HepG2 (cell line): ENCODE data around the gene YTHDF1. TPM values are rescaled to one million over a fixed set of nuclear protein-coding genes. Genes with fewer than 3 reads are reported as not detected.
A peak's percentile ranks its signal among the peaks of the same experiment; 100 is the strongest.

Experiments used
- CBX1 ChIP-seq: IDR thresholded peaks from one replicate; pipeline ENCODE4 v1.6.1; 2016; ENCODE audit warnings: antibody characterized with exemption, low read depth
- PHF21A ChIP-seq: sonication (generic); formaldehyde crosslinking; IDR thresholded peaks from 2 replicates; pipeline ENCODE4 v1.5.0; 2020; ENCODE audit warnings: mild to moderate bottlenecking, missing genetic modification reagents
- PHF5A ChIP-seq: IDR thresholded peaks from one replicate; pipeline ENCODE4 v1.6.1; 2018; ENCODE audit warnings: low read depth, missing genetic modification reagents; ENCODE audit not compliant: unreplicated experiment
- PITX1 ChIP-seq: sonication (generic); formaldehyde crosslinking; IDR thresholded peaks from 2 replicates; pipeline ENCODE4 v1.5.1; 2020; ENCODE audit warnings: mild to moderate bottlenecking, missing genetic modification reagents
- SP4 ChIP-seq: sonication (generic); formaldehyde crosslinking; IDR thresholded peaks from 2 replicates; pipeline ENCODE4 v1.8.1; 2023; ENCODE audit warnings: mild to moderate bottlenecking, missing genetic modification reagents
- SPEN ChIP-seq: sonication (generic); formaldehyde crosslinking; IDR thresholded peaks from 2 replicates; pipeline ENCODE4 v1.5.1; 2020; ENCODE audit warnings: low read depth, mild to moderate bottlenecking, missing genetic modification reagents
- TOE1 ChIP-seq: sonication (generic); formaldehyde crosslinking; IDR thresholded peaks from 2 replicates; pipeline ENCODE4 v1.4.0; 2020; ENCODE audit warnings: mild to moderate bottlenecking, missing genetic modification reagents
- XRCC5 ChIP-seq: fragments of 200-400 bp; formaldehyde crosslinking; optimal IDR thresholded peaks from 2 replicates; pipeline ENCODE3; 2017; ENCODE audit warnings: mild to moderate bottlenecking, low read length
- ZNF260 ChIP-seq: sonication (generic); formaldehyde crosslinking; IDR thresholded peaks from 2 replicates; pipeline ENCODE4 v1.4.0; 2020; ENCODE audit warnings: missing genetic modification reagents, low read depth, mild to moderate bottlenecking, borderline replicate concordance
- ZNF331 ChIP-seq: sonication (generic); formaldehyde crosslinking; IDR thresholded peaks from 2 replicates; pipeline ENCODE4 v1.4.0; 2020; ENCODE audit warnings: missing genetic modification reagents
- polyA plus RNA-seq, 8 experiments: library from polyadenylated mRNA; depleted of rRNA in 3 of 8; stranded (reverse) in 7 of 8; unstranded in 1 of 8; fragments of >200 nt; fragmentation: Illumina TruSeq in 4 of 8; extraction: Trizol in 4 of 8; gene quantifications; 2 replicates each; pipeline versions ENCODE4 v1.2.1 to v1.2.3, GENCODE V29; 2011 to 2016; ENCODE audit warnings: low read depth in 4 of 8, missing spikeins in 1 of 8, mixed read lengths in 1 of 8; ENCODE audit not compliant: insufficient read depth in 1 of 8
- total RNA-seq, 5 experiments: library from RNA; depleted of rRNA; stranded (reverse); fragments of >200 nt; fragmentation: Illumina TruSeq; extraction: Trizol; gene quantifications; 2 replicates each; pipeline ENCODE4 v1.2.3, GENCODE V29; 2016; ENCODE audit warnings: low read depth in 1 of 5
- TF ChIP-seq, protein P1 (sequence below): IDR thresholded peaks from 2 replicates; pipeline ENCODE4 v1.6.1; 2016; ENCODE audit warnings: low read depth, missing genetic modification reagents, missing compliant biosample characterization
- TF ChIP-seq, protein P2 (sequence below): fragments of 450-650 bp; IDR thresholded peaks from 2 replicates; pipeline ENCODE4 v1.6.1; 2017
- TF ChIP-seq, protein P3 (sequence below): sonication (generic); formaldehyde crosslinking; IDR thresholded peaks from 2 replicates; pipeline ENCODE4 v1.5.0; 2020; ENCODE audit warnings: mild to moderate bottlenecking, missing genetic modification reagents
- TF ChIP-seq, protein P4 (sequence below): sonication (generic); formaldehyde crosslinking; IDR thresholded peaks from 2 replicates; pipeline ENCODE4 v1.5.1; 2020; ENCODE audit warnings: mild to moderate bottlenecking, missing genetic modification reagents
- TF ChIP-seq, protein P5 (sequence below): sonication (generic); formaldehyde crosslinking; IDR thresholded peaks from 2 replicates; pipeline ENCODE4 v1.9.0; 2022; ENCODE audit warnings: missing genetic modification reagents, mild to moderate bottlenecking, borderline replicate concordance

Gene YTHDF1
- total and polyA plus RNA-seq, 2 of the 13 experiments (the other 11 are each of a cell fraction or from before 2014, with no cell fraction given): 34.5 to 37.7 TPM

DNA sequence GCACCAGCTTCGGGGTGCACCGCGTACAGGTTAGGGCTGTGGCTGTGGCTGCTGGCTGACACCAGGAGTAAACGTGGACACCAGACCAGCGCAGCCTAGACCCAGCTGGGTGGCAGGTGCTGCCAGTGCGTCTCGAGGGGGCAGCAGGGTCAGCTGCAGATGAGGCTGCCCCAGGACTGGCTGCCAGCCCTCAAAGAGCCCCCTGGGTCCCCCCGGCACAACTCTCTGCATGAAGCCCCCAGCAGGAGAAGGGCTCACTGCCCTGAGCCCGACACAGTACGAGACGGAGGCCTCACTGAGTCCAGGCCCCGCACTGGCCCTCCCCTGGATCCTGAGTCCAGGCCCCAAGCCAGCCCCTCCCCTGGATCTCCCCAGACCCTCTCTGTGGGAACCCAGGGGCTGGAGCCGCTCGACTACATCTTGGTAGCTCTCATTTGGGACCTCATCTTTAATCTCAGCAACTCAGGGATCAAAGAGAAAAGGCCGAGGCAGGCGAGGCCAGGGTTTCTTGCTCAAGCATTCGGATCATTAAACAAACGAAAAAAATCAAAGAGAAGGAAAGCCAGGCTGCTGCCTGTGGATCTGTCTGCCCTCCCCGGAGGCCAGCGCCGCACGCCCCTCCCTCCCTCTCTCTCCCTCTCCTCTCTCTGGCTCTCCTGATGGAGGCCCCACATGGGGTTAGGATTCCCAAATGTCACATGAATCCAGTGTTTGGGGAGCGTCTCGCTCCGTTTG, 45.3 kb upstream of the YTHDF1 start (continued):
- TF ChIP-seq, protein P1, sequence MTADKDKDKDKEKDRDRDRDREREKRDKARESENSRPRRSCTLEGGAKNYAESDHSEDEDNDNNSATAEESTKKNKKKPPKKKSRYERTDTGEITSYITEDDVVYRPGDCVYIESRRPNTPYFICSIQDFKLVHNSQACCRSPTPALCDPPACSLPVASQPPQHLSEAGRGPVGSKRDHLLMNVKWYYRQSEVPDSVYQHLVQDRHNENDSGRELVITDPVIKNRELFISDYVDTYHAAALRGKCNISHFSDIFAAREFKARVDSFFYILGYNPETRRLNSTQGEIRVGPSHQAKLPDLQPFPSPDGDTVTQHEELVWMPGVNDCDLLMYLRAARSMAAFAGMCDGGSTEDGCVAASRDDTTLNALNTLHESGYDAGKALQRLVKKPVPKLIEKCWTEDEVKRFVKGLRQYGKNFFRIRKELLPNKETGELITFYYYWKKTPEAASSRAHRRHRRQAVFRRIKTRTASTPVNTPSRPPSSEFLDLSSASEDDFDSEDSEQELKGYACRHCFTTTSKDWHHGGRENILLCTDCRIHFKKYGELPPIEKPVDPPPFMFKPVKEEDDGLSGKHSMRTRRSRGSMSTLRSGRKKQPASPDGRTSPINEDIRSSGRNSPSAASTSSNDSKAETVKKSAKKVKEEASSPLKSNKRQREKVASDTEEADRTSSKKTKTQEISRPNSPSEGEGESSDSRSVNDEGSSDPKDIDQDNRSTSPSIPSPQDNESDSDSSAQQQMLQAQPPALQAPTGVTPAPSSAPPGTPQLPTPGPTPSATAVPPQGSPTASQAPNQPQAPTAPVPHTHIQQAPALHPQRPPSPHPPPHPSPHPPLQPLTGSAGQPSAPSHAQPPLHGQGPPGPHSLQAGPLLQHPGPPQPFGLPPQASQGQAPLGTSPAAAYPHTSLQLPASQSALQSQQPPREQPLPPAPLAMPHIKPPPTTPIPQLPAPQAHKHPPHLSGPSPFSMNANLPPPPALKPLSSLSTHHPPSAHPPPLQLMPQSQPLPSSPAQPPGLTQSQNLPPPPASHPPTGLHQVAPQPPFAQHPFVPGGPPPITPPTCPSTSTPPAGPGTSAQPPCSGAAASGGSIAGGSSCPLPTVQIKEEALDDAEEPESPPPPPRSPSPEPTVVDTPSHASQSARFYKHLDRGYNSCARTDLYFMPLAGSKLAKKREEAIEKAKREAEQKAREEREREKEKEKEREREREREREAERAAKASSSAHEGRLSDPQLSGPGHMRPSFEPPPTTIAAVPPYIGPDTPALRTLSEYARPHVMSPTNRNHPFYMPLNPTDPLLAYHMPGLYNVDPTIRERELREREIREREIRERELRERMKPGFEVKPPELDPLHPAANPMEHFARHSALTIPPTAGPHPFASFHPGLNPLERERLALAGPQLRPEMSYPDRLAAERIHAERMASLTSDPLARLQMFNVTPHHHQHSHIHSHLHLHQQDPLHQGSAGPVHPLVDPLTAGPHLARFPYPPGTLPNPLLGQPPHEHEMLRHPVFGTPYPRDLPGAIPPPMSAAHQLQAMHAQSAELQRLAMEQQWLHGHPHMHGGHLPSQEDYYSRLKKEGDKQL (CRISPR knock-in tag): no peak
- TF ChIP-seq ZNF260 (no peak), PHF5A (CRISPR knock-in tag) (no peak), PHF21A (peak; percentile 71), SPEN (CRISPR knock-in tag) (no peak), PITX1 (CRISPR knock-in tag) (peak; percentile 50; the same call in 1 of the 2 replicates), XRCC5 (peak; percentile 43), ZNF331 (CRISPR knock-in tag) (no peak), CBX1 (no peak), TOE1 (CRISPR knock-in tag) (no peak), SP4 (no peak)
- TF ChIP-seq, protein P2, sequence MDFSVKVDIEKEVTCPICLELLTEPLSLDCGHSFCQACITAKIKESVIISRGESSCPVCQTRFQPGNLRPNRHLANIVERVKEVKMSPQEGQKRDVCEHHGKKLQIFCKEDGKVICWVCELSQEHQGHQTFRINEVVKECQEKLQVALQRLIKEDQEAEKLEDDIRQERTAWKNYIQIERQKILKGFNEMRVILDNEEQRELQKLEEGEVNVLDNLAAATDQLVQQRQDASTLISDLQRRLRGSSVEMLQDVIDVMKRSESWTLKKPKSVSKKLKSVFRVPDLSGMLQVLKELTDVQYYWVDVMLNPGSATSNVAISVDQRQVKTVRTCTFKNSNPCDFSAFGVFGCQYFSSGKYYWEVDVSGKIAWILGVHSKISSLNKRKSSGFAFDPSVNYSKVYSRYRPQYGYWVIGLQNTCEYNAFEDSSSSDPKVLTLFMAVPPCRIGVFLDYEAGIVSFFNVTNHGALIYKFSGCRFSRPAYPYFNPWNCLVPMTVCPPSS: no peak
- TF ChIP-seq, protein P3, sequence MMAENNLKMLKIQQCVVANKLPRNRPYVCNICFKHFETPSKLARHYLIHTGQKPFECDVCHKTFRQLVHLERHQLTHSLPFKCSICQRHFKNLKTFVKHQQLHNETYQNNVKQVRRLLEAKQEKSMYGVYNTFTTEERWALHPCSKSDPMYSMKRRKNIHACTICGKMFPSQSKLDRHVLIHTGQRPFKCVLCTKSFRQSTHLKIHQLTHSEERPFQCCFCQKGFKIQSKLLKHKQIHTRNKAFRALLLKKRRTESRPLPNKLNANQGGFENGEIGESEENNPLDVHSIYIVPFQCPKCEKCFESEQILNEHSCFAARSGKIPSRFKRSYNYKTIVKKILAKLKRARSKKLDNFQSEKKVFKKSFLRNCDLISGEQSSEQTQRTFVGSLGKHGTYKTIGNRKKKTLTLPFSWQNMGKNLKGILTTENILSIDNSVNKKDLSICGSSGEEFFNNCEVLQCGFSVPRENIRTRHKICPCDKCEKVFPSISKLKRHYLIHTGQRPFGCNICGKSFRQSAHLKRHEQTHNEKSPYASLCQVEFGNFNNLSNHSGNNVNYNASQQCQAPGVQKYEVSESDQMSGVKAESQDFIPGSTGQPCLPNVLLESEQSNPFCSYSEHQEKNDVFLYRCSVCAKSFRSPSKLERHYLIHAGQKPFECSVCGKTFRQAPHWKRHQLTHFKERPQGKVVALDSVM (CRISPR knock-in tag): peak; percentile 66; the same call in 1 of the 2 replicates
- TF ChIP-seq, protein P4, sequence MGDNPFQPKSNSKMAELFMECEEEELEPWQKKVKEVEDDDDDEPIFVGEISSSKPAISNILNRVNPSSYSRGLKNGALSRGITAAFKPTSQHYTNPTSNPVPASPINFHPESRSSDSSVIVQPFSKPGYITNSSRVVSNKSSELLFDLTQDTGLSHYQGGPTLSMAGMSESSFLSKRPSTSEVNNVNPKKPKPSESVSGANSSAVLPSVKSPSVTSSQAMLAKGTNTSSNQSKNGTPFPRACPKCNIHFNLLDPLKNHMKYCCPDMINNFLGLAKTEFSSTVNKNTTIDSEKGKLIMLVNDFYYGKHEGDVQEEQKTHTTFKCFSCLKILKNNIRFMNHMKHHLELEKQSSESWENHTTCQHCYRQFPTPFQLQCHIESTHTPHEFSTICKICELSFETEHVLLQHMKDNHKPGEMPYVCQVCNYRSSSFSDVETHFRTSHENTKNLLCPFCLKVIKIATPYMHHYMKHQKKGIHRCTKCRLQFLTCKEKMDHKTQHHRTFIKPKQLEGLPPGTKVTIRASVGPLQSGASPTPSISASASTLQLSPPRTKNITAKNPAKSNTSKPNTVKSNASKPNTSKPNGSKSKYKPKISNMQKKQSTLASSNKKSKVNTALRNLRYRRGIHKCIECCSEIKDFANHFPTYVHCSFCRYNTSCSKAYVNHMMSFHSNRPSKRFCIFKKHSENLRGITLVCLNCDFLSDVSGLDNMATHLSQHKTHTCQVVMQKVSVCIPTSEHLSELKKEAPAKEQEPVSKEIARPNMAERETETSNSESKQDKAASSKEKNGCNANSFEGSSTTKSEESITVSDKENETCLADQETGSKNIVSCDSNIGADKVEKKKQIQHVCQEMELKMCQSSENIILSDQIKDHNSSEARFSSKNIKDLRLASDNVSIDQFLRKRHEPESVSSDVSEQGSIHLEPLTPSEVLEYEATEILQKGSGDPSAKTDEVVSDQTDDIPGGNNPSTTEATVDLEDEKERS (CRISPR knock-in tag): 0 out of 2 replicates have a peak, but pooled peaks have one; percentile 18
- TF ChIP-seq, protein P5, sequence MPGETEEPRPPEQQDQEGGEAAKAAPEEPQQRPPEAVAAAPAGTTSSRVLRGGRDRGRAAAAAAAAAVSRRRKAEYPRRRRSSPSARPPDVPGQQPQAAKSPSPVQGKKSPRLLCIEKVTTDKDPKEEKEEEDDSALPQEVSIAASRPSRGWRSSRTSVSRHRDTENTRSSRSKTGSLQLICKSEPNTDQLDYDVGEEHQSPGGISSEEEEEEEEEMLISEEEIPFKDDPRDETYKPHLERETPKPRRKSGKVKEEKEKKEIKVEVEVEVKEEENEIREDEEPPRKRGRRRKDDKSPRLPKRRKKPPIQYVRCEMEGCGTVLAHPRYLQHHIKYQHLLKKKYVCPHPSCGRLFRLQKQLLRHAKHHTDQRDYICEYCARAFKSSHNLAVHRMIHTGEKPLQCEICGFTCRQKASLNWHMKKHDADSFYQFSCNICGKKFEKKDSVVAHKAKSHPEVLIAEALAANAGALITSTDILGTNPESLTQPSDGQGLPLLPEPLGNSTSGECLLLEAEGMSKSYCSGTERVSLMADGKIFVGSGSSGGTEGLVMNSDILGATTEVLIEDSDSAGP (CRISPR knock-in tag): peak; percentile 28; the same call in 1 of the 2 replicates
